ENCODE results near the gene ATP1B1.

ATP1B1 gene

DNA sequence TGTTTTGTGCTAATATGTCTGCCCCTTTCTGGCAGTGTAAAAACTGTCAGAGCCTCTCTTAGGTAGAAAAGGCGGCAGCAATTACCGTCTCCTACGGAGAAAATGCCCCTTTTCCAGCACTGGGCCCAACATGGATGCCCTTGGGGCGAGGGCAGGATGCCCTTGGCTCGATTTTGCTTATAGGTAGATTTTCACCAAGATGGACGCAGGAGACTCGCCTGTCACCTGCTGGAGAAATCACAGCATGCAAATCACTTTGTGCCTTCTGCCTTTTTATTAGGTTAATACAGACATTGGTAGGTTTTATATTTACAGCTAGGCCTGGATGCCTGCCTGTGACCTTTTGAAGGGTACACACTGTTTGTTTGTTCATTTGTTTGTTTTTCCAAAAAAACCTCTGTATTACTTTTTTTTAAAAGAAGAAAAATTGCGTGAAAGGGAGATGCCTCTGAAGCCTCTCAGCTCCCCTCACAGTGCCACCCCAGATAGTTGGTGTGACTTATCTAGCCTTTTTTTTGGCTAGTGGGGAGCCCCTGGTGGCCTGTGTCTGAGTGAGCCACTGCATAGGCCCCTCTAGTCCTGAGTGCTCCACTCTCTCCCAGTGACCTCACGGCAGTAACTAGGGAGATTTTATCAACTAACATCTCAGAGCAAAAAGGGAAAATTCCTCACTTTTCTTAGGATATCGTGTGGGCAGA lies 2.5 kb downstream of the ATP1B1 start:
- Histone ChIP-seq H3K4me3 (ENCODE audit: low read length) (peak overlapping the region; percentile 86), H3K27me3 (ENCODE audit: control insufficient read depth, insufficient read depth, low read length) (peaks cover 11% of the 10 kb centered on the region), H3K4me2 (ENCODE audit: low read length) (peak overlapping the region; percentile 95), H3K36me3 (ENCODE audit: insufficient read depth, low read length) (no peaks in the 10 kb centered on the region), H3K9me3 (replicated peaks; ENCODE audit: low read length) (no peaks in the 10 kb centered on the region), H3K4me1 (ENCODE audit: control insufficient read depth, insufficient read depth, low read length) (peaks cover 73% of the 10 kb centered on the region), H3K9ac (ENCODE audit: low read depth, low read length) (peak overlapping the region; percentile 87)

DNA sequence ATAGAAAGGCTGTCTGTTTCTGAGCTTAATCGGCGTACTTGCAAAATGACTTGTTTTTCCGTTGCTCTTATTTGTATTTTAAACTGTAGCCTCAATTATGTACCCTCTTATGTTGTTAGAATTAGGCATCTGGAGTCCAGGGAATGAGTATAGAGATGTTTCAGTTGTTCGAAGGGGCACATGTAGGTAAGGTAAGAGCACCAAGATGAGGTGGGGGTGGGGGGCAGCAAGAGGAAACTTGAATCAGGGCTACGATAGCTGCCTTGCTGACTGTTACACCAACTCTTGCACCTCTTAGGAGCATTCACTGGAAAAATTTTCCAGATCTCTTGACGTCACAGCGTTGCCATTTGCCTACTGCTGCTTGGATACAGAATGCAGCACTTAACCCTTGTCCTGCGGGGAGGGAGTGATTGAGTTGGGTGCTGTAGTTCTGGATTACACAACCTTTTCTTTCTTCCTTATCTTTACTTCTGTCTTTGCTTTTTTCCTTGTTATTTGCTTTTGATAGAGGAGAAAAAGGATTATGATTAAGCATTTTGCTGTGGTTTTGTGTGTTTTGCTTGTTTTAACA lies 3.2 kb downstream of the ATP1B1 start:
- H3K9ac ChIP-seq (ENCODE audit: low read depth, low read length): peak overlapping the region; percentile 87
- peak overlapping the region; percentile 86 for H3K4me3 ChIP-seq (ENCODE audit: low read length)
- peaks cover 80% of the 10 kb centered on the region for H3K4me1 ChIP-seq (ENCODE audit: control insufficient read depth, insufficient read depth, low read length)
- peaks cover 5% of the 10 kb centered on the region for H3K27me3 ChIP-seq (ENCODE audit: control insufficient read depth, insufficient read depth, low read length)
- H3K9me3 ChIP-seq (replicated peaks; ENCODE audit: low read length): no peaks in the 10 kb centered on the region
- peaks cover 5% of the 10 kb centered on the region for H3K36me3 ChIP-seq (ENCODE audit: insufficient read depth, low read length)
- H3K4me2 ChIP-seq (ENCODE audit: low read length): peak overlapping the region; percentile 95

DNA sequence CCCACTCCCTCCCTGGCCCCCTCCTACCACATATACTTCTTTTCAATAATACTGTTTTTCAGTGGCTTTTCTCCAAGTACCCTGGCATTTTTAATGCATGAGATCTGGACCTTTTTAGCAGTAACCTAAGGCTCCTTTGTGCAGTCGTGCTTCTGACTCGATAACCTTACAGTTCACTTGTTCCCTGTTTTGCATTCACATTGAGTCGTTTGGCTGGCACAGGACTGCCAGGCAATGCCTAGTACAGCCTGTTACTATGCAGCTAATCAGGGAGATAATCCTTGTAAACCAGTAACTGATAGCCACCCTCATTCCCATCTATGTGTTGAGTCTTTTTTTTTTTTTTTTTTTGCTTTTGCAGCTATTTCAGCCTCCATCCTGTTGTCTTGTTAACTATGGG lies 3.7 kb downstream of the ATP1B1 start:
- Histone ChIP-seq H3K9me3 (replicated peaks; ENCODE audit: low read length) (no peaks in the 10 kb centered on the region), H3K36me3 (ENCODE audit: insufficient read depth, low read length) (peaks cover 5% of the 10 kb centered on the region), H3K4me2 (ENCODE audit: low read length) (peak overlapping the region; percentile 95), H3K4me1 (ENCODE audit: control insufficient read depth, insufficient read depth, low read length) (peaks cover 79% of the 10 kb centered on the region), H3K9ac (ENCODE audit: low read depth, low read length) (peak overlapping the region; percentile 87), H3K27me3 (ENCODE audit: control insufficient read depth, insufficient read depth, low read length) (peaks cover 2% of the 10 kb centered on the region), H3K4me3 (ENCODE audit: low read length) (peak overlapping the region; percentile 86)

DNA sequence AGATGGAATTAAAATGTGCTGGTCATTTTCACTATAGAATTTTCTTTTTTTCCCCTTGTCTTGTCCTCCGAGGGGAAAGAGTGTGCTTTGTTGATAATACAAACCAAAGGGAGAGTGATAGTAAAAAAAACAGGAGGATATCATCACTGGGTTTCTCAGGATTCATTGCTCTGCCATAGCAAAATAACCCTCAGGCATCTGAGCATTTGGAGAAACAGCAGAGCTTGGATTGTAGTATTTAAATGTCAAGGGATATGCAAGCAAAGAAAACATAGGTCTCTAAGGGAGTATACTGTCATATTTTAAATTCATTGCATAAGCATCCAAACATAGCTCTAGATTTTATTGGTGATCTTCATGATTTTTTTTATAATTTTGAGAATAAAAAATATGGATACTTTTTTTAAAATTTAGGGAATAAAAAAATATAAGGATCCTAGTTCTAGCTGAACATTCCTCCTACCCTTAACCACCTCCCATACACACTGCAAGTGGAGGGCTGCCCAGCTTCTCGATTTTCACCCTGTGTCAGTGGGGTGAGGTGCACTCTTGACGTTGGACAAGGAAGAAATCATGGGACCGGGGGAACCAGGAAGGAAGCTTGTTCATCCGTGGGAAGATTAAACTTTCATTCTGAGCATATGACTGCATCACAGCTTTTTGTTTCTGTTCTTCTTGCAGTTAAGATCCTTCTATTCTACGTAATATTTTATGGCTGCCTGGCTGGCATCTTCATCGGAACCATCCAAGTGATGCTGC lies 4.4 kb downstream of the ATP1B1 start:
- Histone ChIP-seq H3K4me1 (ENCODE audit: control insufficient read depth, insufficient read depth, low read length) (peaks cover 77% of the 10 kb centered on the region), H3K9ac (ENCODE audit: low read depth, low read length) (peak overlapping the region; percentile 87), H3K36me3 (ENCODE audit: insufficient read depth, low read length) (peaks cover 5% of the 10 kb centered on the region), H3K4me3 (ENCODE audit: low read length) (peak overlapping the region; percentile 86), H3K4me2 (ENCODE audit: low read length) (peak overlapping the region; percentile 95), H3K9me3 (replicated peaks; ENCODE audit: low read length) (no peaks in the 10 kb centered on the region), H3K27me3 (ENCODE audit: control insufficient read depth, insufficient read depth, low read length) (no peaks in the 10 kb centered on the region)

DNA sequence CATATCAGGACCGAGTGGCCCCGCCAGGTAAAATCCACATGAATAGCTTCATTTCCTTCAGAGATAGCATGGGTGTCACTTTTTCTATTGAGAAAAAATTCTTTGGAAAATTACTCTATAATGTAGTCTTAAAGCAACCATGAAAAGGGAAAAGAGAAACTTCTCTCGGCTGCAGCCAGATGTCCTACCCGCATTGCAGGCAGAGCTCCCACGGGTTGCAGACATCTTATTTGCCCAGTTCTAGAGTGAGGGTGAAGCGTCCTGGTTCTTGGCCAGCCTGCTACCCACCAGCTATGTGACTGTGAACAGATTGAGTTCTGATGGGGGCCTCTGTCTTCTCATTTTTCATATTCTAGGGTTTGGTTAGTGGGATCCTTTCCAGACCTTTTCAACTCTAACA lies 5.0 kb downstream of the ATP1B1 start:
- Histone ChIP-seq H3K36me3 (ENCODE audit: insufficient read depth, low read length) (peaks cover 5% of the 10 kb centered on the region), H3K9me3 (replicated peaks; ENCODE audit: low read length) (no peaks in the 10 kb centered on the region), H3K27me3 (ENCODE audit: control insufficient read depth, insufficient read depth, low read length) (no peaks in the 10 kb centered on the region), H3K4me1 (ENCODE audit: control insufficient read depth, insufficient read depth, low read length) (peaks cover 81% of the 10 kb centered on the region), H3K4me3 (ENCODE audit: low read length) (peak overlapping the region; percentile 86), H3K4me2 (ENCODE audit: low read length) (peak overlapping the region; percentile 95), H3K9ac (ENCODE audit: low read depth, low read length) (peak overlapping the region; percentile 87)

DNA sequence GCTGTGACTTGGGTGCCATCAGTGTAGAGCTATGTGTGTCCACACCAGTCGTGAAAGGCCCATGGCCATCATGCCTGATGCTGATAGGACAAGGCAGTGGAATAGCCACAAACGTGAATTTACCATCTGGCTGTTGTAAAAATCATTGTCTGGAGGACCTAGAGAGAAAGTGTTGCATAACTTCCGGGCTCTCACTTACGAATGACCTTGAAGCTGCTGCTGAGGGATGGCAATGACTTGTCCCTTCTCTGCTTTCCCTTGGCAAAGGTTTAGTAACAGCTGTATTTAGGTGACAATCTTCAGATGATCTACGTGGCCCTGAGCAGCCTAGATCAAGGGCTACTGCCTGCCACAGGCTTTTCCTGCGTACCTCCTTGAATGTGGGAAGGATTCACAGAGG lies 5.8 kb downstream of the ATP1B1 start:
- Histone ChIP-seq H3K4me2 (ENCODE audit: low read length) (peak overlapping the region; percentile 5), H3K36me3 (ENCODE audit: insufficient read depth, low read length) (peaks cover 5% of the 10 kb centered on the region), H3K27me3 (ENCODE audit: control insufficient read depth, insufficient read depth, low read length) (no peaks in the 10 kb centered on the region), H3K9me3 (replicated peaks; ENCODE audit: low read length) (no peaks in the 10 kb centered on the region), H3K4me1 (ENCODE audit: control insufficient read depth, insufficient read depth, low read length) (peaks cover 81% of the 10 kb centered on the region), H3K4me3 (ENCODE audit: low read length) (no peak overlapping the region), H3K9ac (ENCODE audit: low read depth, low read length) (peak overlapping the region; percentile 10)

DNA sequence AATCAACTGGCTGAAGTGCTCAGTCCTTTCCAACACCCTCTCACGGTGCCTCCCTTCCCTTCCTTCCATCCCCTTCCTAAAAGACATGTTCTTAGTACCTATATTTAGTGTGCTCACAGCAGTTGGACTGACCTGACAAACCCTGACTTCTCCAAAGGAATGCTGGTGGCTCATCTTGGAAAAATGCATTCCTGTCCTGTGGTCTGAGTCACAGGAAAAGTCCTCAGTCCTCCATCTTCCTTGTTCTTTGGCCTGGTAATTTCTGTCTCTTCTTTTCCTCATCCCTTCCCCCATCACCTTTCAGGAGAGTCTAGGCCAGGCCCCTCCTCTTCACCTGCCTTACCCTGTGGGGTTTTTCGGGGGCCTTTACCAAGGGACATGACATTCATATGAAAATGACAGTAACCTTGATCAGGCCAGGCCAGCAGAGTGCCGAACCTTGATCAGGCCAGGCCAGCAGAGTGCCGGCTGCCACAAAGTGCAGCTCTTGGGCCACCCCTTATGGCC lies 7.2 kb downstream of the ATP1B1 start:
- peaks cover 72% of the 10 kb centered on the region for H3K4me1 ChIP-seq (ENCODE audit: control insufficient read depth, insufficient read depth, low read length)
- H3K9ac ChIP-seq (ENCODE audit: low read depth, low read length): peak overlapping the region; percentile 69
- H3K4me3 ChIP-seq (ENCODE audit: low read length): no peak overlapping the region
- H3K9me3 ChIP-seq (replicated peaks; ENCODE audit: low read length): no peaks in the 10 kb centered on the region
- peak overlapping the region; percentile 49 for H3K4me2 ChIP-seq (ENCODE audit: low read length)
- H3K36me3 ChIP-seq (ENCODE audit: insufficient read depth, low read length): peaks cover 5% of the 10 kb centered on the region
- no peaks in the 10 kb centered on the region for H3K27me3 ChIP-seq (ENCODE audit: control insufficient read depth, insufficient read depth, low read length)

DNA sequence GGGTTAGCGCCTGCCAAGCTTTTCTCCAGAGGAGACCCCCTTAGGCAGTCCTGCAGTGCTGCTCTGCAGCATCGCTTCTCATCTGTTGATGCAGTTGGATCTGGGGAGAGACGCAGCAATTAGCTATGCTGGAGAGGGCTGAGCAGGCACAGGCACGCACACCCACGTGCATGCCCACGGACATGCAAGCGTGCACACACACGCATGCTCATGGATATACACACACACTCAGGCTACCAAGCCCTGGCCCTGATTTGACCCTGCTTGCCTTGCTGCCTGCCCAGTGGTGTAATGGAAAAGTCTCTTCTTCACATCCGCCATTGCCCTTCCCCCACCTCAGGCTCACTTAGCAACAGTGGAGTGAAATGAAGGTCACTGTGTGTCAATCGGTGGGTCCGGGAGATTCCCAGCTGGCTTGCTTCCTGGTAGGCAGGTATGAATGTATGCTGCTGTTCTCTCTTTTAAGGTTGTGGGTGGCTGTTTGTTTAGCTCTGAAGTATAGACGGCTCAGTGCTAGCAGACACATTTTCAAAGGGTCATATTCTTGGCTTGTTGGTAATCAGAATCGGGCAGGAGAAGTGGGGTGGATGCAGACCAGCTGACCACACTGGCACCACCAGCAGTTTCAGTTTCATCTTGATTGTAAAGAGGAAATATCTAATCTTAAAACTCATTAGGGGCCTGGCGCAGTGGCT lies 9.5 kb downstream of the ATP1B1 start:
- Histone ChIP-seq H3K4me2 (ENCODE audit: low read length) (no peak overlapping the region), H3K9ac (ENCODE audit: low read depth, low read length) (no peak overlapping the region), H3K4me1 (ENCODE audit: control insufficient read depth, insufficient read depth, low read length) (peaks cover 66% of the 10 kb centered on the region), H3K36me3 (ENCODE audit: insufficient read depth, low read length) (peaks cover 5% of the 10 kb centered on the region), H3K9me3 (replicated peaks; ENCODE audit: low read length) (no peaks in the 10 kb centered on the region), H3K27me3 (ENCODE audit: control insufficient read depth, insufficient read depth, low read length) (no peaks in the 10 kb centered on the region), H3K4me3 (ENCODE audit: low read length) (no peak overlapping the region)

DNA sequence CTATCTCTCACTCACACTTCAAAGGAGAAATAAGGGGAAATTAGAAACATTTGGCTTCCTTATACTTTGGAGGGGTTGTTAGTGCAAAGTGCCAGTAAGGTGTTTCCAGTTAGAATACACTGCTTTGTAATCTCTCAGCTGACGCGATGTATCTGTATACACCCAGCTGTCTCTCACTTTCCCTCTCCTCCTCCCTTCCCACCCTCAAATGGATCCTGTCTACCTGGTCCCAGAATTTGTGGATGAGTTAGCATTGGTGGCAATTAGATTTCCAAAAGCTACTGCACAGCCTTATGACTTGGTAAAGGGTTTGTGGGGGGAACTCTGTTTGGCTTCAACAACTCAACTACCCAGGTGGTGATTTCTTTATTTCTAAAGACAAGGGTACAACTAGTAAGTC lies 10.5 kb downstream of the ATP1B1 start:
- Histone ChIP-seq H3K36me3 (ENCODE audit: insufficient read depth, low read length) (peaks cover 6% of the 10 kb centered on the region), H3K9me3 (replicated peaks; ENCODE audit: low read length) (no peaks in the 10 kb centered on the region), H3K4me3 (ENCODE audit: low read length) (no peak overlapping the region), H3K27me3 (ENCODE audit: control insufficient read depth, insufficient read depth, low read length) (no peaks in the 10 kb centered on the region), H3K9ac (ENCODE audit: low read depth, low read length) (no peak overlapping the region), H3K4me1 (ENCODE audit: control insufficient read depth, insufficient read depth, low read length) (peaks cover 56% of the 10 kb centered on the region), H3K4me2 (ENCODE audit: low read length) (no peak overlapping the region)

DNA sequence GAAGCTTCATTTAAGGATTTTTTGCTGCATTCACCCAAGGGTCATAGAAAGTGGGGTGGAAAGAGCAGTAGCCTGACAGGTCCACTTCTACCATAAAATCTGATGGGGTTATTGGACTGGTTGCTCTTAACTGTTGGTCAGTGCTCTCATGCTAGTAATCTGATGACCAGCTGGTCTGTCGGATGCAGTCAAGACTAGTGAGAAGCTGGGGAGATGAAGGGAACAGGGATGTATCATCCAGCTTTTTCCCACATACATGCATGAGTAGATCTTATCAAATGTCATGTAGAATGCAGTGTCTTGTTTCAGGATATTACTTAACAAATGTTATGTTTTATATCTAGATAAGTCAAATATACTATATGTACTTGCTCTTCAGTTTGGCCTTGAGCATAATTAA lies 11.1 kb downstream of the ATP1B1 start:
- H3K4me1 ChIP-seq (ENCODE audit: control insufficient read depth, insufficient read depth, low read length): peaks cover 50% of the 10 kb centered on the region
- no peak overlapping the region for H3K4me2 ChIP-seq (ENCODE audit: low read length)

DNA sequence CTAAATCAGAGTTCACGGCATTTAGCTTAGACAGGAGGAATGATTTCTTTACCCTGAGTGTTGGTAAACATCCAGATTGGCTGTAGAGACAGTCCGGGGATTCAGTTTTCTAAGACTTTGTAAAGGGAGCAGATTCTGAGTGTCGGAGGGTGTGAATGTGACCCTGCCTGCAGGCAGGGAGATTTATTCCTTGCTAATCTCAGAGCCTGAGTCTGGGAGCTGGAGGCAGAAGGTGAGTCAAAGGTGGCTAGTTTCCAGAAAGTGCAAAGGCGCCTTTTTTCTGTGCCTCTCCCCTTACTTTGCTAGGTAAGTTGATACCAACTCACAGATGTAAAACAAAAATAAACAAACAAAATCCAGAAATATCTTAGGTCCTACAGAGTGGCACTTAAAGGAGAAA lies 11.7 kb downstream of the ATP1B1 start:
- Histone ChIP-seq H3K4me1 (ENCODE audit: control insufficient read depth, insufficient read depth, low read length) (peaks cover 44% of the 10 kb centered on the region), H3K9me3 (replicated peaks; ENCODE audit: low read length) (no peaks in the 10 kb centered on the region), H3K4me3 (ENCODE audit: low read length) (no peak overlapping the region), H3K36me3 (ENCODE audit: insufficient read depth, low read length) (peaks cover 9% of the 10 kb centered on the region), H3K9ac (ENCODE audit: low read depth, low read length) (no peak overlapping the region), H3K27me3 (ENCODE audit: control insufficient read depth, insufficient read depth, low read length) (no peaks in the 10 kb centered on the region), H3K4me2 (ENCODE audit: low read length) (no peak overlapping the region)

More for the DNA sequence above, 11.1 kb downstream of the ATP1B1 start:
- Histone ChIP-seq H3K9ac (ENCODE audit: low read depth, low read length) (no peak overlapping the region), H3K27me3 (ENCODE audit: control insufficient read depth, insufficient read depth, low read length) (no peaks in the 10 kb centered on the region), H3K4me3 (ENCODE audit: low read length) (no peak overlapping the region), H3K9me3 (replicated peaks; ENCODE audit: low read length) (no peaks in the 10 kb centered on the region), H3K36me3 (ENCODE audit: insufficient read depth, low read length) (peaks cover 9% of the 10 kb centered on the region)
